DMS153 treated with DMSO at 0.1 percent for 48 hours (cell line): Measurements from ENCODE around the gene SART1.
"Not testable (repeated sequence)": the region's sequence is repeated elsewhere in the genome, so short reads cannot be mapped to it uniquely, and the experiment has no call there.

Experiments
- DNase-seq: peaks from one replicate; lab custom pipeline; 2025; ENCODE audit not compliant: unreplicated experiment; lab: John Stamatoyannopoulos, UW

Gene SART1

DNA sequence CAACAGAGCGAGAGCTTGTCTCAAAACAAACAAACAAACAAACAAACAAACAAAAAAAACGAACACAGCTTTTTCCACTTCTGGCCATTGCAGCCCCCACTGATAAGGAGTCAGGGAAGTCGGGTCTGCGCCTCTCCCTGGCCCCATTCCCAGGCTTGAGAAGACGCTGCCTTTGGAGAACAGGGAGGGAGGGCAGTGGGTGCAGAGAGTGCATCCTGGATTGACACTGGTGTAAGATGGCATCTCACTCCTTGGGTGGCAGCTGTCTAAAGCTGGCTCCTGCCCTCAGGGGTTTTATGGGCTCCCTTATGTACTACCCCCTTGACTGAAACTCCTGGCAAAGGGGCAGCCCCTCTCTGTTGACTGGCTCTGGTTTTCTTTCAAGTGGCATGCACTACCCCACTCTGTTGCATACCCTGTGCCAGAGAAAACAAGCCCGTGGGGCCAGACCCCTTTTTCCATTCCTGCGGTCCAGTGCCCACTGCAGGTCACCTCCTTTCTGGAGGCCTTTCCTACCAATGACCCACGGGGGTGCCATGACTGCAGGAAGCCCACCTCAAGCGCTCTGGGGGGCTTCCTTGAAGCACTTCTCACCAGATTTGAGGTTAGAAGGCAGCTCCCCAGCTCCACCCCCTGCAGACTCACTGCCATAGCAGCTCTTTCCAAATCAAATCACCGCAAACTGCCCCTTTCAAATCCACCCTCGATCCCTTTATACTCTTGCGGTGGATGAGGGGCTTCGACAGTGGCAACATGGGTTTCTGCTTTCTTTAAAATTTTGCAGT, 29.6 kb upstream of the SART1 start:
- no peak for DNase-seq

DNA sequence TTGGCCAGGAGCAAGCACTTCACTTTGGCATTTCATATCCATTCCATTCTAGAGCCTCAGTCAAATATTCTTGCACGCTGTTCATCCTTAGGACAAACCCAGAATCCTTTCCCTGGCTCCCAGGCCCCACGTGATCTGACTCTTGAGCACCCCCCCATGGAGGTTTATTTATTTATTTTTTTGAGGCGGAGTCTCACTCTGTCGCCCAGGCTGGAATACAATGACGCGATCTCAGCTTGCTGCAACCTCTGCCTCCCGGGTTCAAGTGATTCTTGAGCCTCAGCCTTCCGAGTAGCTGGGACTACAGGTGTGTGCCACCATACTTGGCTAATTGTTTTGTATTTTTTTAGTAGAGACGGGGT, 29.0 kb upstream of the SART1 start:
- DNase-seq = no peak

DNA sequence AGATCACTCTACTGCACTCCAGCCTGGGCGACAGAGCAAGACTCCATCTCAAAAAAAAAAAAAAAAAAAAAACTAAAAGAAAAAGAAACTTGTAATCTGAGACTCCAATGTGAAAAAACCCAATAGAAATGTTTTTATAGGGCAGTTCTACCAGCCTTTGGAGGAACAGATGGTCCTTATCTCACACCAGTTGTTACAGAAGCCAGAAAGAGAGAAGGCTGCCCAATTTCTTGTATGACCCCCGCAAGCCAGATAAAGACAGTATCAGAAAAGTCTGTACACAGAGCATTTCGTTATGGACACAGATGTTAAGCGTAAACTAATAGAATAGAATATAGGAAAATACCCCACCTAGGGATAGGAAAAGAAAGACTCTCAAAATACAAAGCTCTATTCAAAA, 27.5 kb upstream of the SART1 start:
- DNase-seq = no peak

DNA sequence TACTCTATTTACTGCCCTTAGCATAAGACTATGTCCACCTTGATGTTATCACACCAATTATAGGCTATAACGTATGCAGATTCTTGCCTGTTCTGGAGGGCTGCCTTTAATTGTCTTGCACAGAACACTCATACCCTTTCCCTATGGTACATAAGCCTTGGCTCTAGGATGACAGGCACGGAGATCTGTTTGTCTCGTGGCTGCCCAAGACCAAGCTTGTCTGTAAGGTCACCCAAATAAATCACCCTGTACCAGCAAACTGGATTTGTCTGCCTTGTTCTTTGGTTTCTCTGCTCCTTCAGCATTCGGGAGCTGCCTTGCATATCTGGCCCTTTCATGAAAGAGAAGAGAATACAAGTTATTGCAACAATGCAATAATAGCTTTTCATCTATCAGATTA, 23.8 kb upstream of the SART1 start:
- no peak for DNase-seq

DNA sequence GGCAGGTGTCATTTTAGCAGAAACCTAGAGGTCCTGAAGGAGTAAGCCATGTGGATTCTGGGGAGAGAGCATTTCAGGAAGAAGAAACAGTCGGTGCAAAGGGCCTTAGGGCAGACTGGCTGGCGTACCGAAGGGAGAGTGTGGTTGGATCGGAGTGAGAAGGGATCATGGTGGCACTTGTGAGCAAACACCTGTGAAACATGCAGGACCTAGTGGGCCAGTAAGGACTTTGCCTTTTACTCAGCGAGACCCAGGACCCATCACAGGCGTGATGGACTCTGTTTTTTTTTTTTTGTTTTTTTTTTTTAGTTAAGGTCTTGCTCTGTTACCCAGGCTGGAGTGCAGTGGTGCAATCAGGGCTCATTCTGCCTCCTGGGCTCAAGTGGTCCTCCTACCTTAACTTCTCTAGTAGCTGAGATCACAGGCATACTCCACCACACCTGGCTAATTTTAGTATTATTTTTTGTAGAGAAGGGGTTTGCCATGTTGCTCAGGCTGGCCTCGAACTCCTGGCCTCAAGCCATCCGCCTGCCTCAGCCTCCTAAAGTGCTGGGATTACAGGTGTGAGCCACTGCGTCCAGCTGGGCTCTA, 19.7 kb upstream of the SART1 start:
- no peak for DNase-seq

DNA sequence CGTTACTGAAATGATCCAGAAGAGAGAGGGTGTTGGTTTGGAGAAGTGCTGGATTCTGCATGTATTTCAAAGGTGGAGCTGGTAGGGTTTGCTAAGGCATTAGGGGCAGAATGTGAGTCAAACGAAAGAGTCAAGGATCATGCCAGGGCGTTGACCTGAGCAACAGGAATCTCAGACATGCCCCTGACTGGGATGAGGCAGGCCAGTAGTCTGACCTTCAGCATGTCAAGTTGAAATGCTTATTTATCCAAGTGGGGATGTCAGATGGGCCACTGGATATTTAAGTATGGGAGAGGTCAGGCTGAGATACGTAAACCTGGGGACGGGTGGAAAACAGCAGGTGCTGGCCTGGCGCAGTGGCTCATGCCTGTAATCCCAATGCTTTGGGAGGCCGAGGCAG, 19.0 kb upstream of the SART1 start:
- no peak for DNase-seq

DNA sequence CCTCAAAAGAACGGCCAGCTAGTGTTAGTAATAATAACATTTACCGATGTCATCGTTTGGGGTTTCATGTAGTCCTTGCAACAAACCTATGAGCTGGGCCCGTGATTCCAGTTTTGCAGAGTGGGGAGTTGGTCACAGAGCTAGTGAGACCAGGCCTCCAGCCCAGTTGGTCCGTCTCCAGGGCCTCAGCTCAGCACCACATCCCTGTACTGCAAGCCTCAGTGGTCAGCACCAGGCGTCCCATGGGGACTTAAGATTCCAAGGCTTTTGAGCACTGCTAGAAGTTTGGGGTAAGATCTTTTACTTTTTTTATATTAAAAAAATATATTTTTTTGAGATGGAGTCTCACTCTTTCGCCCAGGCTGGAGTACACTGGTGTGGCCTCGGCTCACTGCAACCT, 17.3 kb upstream of the SART1 start:
- DNase-seq = no peak

DNA sequence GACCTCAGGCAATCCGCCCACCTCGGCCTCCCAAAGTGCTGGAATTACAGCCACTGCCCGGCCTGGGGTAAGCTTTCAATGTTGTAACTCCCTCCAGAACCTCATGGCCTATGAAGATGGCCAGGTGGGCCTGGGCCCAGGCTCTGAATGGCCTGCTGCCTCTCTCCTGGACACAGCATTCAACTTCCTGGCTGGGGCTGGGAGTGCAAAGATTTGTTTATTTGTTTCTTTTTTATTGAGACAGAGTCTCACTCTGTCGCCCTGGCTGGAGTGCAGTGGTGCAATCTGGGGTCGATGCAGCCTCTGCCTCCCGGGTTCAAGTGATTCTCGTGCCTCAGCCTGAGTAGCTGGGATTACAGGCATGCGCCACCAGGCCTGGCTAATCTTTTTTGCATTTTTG, 16.8 kb upstream of the SART1 start:
- no peak for DNase-seq

DNA sequence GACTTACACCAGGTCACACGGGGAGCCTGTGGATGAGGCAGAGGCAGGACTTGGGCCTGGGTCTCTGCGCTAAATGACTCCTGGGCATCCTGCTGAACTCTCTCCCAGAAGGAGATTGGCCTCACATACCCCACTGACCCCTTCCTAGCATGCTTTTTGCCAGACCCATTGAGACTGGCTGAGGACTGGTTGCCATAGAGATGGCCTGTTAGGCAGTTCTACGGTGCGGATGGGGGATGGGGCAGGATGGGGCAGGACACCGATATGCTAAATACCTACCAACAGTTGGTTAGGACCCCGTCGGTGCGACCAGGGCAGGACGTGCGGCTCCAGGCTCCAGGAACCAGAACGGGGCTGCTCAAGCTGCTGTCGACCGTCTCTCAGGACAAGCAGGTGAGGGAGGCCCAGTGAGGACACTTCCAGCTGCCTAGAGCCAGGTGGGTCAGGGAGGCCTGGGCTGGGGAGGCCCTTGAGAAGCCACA, 16.1 kb upstream of the SART1 start, which contains the start of gene TSGA10IP:
TSGA10IP (plus strand) TSS at position 51 of the 482 bp plus-strand sequence; CDS start at position 247, 196 bp downstream.
- DNase-seq = no peak

DNA sequence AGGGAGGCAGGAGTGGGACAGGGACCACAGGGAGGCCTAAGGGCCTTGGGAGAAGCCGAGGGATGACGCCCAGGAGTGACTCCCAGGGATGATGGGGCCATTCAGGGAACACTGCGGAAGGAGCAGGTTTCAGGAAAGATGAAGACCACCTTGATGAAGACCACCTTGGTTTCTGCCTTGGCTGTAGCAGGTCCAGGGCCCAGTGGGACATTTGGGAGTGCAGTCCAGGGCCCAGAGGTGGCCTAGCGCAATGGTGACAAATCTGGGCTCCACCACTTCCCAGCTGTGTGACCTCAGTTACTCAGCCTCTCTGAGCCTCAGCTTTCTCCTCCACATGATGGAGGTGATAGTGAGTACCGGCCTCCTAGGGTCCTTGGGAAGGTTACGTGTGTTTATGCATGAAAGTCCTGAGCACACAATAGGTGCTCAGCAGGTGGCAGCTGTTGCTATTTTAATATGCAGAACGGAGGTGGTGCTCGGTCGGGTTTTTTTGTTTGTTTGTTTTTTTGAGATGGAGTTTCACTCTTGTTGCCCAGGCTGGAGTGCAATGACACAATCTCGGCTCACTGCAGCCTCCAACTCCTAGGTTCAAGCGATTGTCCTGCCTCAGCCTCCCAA, 15.5 kb upstream of the SART1 start:
- DNase-seq = no peak

DNA sequence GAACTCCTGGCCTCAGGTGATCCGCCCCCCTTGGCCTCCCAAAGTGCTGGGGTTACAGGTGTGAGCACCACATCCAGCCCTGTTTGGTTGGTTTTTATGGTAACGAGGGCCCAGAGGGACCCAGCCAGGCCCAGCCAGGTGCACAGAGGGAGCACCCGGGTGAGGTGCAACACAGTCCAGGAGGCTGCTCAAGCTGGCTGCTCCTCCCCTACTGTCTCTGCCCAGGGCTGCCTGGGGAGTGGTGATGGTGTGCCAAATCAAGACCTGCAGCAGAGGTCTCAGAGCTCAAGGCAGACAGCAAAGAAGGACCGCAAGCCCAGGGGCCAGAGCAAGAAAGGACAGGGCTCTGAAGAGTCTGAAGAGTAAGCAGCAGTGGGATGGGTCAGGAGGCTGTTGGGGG, 14.9 kb upstream of the SART1 start:
- no peak for DNase-seq

DNA sequence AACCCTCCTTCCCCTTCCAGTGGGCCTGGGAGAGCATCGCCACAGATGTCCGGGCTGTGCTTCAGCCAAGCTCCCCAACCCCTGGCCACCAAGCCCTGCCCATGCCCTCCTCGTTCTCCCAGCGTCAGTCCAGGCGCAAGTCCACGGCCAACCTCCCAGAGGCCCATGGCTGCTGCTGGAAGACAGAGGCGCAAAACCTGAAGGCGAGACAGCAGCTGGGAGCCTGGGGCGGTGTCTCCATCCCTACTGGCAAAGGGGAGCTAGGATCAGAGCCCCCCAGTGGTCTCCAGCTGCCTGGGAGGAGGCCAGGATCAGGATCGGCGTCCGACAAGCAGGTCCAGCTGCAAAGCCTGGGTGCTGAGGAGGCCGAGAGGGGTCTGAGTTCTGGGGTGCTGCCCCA, 14.4 kb upstream of the SART1 start:
- no peak for DNase-seq

DNA sequence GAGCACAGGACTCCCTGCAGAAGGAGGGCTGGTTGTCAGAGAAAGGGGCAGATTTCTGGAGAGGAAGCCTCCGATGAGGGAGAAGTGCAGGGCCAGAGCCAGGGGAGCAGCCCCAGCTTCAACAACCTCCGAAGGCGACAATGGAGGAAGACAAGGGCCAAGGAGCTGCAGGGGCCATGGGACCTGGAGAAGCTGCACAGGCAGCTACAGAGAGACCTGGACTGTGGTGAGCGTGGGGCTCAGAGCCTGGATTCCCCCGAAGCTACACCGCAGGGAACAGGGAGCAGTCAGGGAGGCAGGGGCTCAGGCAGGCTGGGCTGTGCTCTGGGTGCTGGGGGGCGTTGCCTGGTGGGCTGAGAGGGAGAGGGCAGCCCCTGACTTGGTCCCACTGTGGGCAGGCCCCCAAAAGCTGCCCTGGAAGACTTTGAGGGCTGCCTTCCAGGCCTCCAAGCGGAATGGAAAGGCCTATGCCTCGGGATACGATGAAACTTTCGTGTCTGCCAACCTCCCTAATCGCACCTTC, 13.9 kb upstream of the SART1 start:
- DNase-seq = no peak

DNA sequence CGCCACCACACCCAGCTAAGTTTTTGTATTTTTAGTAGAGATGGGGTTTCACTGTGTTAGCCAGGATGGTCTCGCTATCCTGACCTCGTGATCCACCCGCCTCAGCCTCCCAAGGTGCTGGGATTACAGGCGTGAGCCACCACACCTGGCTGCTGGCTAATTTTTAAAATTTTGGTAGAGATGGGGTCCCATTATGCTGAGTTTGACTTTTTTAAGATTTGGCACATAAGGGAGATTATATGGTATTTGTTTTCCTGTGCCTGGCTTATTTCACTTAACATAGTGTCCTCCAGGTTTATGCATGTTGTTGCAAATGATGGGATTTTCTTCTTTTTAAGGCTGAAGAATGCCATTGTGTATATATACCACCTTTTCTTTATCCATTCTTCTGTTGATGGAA, 10.8 kb upstream of the SART1 start:
- not testable (repeated sequence) for DNase-seq

DNA sequence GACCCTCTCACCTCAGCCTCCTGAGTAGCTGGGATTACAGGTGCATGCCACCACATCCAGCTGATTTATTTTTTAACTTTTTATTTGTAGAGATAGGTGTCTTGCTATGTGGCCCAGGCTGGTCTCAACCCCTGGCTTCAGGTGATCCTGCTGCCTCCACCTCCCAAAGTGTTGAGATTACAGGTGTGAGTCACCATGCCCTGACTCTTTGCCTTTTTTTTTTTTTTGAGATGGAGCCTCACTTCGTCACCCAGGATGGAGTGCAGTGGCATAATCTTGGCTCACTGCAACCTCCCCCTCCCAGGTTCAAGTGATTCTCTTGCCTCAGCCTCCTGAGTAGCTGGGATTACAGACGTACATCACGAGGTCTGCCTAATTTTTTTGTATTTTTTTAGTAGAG, 9.9 kb upstream of the SART1 start:
- not testable (repeated sequence) for DNase-seq

DNA sequence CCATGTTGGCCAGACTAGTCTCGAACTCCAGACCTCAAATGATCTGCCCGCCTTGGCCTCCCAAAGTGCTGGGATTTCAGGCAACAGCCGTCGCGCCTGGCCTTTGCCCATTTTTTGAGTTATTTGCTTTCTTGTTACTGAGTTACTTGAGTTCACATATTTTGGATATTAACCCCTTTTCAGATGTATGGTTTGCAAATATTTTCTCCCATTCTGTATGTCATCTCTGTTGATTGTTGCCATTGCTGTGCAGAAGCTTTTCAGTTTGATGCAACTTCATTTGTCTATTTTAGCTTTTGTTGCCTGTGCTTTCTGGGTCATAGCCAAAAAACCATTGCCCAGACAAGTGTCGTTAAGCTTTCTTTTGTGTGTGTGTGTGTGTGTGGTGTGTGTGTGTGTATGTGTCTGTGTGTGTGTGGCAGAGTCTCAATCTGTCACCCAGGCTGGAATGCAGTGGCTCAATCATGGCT, 9.4 kb upstream of the SART1 start:
- no peak for DNase-seq

DNA sequence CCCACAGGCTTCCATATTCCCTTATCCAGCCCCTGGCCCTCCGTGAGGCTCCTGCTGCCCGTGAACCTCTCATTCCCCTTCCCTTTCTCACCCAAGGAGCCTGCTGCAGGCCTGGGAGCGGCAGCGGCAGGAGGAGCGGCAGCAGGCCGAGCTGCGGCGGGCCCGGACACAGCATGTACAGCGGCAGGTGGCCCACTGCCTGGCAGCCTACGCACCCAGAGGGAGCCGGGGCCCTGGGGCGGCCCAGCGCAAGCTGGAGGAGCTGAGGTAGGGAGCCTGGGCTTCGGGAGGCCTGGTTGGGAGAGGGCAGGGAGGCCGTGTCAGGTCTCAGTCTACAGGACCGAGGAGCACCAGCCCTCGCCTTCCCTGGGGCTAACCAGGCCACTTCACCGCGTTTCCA, 8.1 kb upstream of the SART1 start:
- DNase-seq = no peak

DNA sequence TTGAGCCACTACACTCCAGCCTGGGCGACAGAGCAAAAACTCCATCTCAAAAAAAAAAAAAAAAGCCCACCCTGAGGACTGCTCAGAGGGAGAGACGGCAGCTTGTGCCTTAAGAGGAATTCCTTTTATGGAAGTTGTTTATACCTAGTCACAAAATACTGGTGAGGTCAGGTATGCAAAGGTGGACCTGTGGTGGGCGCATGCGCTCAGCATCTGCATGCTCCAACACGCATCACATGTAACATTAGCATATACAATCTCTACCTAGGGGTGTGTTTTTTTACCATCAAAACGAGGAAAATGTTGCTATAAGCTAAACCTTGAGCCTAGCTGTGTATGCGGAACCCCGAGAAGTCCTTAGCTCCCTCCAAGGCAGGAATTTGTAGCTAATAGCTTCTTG, 6.8 kb upstream of the SART1 start:
- DNase-seq = no peak

DNA sequence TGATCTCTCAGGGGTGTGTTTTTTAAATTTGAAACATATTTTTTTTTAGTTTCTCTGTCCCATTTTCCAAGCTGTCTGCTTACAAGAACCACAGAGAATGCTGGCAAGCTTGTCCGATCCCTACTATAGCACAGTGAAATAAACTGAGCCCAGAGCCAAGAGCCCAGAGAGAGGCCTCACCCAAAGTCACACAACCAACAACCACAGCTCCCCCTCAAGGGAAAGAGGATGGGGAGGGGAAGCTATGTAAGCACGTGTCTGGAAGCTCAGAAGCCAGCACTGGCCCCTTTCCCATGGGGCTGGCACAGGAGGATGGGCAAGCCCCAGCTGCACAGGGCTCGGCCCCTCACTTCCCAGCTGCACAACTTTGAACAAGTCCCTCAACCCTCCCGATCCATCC, 3.2 kb upstream of the SART1 start:
- no peak for DNase-seq

DNA sequence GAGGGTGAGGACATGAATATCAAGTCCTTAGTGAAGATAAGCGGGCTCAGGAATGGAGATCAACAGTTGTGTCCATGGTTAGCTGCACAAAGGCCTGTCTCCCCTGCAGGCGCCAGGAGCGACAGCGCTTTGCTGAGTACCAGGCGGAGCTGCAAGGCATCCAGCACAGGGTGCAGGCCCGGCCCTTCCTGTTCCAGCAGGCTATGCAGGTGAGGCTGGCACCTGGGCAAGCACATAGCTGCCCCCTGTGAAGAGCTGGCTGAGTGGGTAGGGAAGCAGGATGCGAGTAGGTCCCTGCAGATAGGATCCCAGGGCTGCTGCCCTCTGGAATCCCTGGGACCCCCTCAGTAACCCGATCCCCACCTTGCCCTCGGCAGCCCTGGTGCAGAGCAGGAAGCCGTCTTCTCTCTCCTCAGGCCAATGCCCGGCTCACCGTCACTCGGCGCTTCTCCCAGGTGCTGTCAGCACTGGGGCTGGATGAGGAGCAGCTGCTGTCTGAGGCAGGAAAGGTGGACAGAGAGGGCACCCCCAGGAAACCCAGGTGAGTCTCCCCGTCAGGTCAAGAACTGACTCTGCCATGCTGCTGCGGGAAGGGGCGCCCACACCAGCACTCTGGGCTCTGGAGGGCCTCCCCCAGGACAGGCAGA, 2.6 kb upstream of the SART1 start:
- DNase-seq = no peak

DNA sequence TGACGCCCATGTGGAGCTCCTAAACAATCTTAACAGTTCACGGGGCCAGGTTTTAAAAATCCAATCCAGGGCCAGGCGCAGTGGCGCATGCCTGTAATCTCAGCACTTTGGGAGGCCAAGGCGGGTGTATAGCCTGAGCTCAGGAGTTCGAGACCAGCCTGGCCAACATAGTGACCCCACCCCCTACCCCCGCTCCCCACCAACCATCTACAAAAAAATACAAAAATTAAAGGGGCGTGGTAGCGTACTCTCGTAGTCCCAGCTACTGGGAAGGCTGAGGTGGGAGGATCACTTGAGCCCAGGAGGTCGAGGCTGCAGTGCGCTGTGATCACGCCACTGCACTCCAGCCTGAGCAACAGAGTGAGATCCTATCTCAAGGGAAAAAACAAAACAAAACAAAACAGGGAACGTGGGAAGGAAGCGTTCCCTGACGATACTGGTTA, 689 bp upstream of the SART1 start:
- DNase-seq = no peak
